ENCODE data around the gene HS2ST1.

- TF ChIP-seq CTCF (IDR thresholded peaks at IDR 0.05) = no peak
- no peak for TF ChIP-seq POLR2A (IDR thresholded peaks at IDR 0.05)
- TF ChIP-seq POLR2AphosphoS5 (IDR thresholded peaks at IDR 0.05) = no peak
Observed at GRCh38 chr1:87089070-87089736, 174.8 kb downstream of the HS2ST1 start.
